Panc1 (cell line): ENCODE measurements around the gene SMURF1. TPM values are rescaled to one million over a fixed set of nuclear protein-coding genes. Genes with fewer than 3 reads are reported as not detected.

Source experiments
- ATAC-seq: fragments of 200-7000 bp; cut with Tn5 transposase; 2 replicates; pipeline ENCODE4 v1.9.1; 2020; ENCODE audit warnings: mild to moderate bottlenecking, moderate library complexity
- BruUV-seq: library from RNA; stranded (reverse); fragments of 400-500 nt; replicated peaks from 2 replicates; lab custom pipeline; 2021; lab: Mats Ljungman, UMichigan
- CTCF ChIA-PET: fragments of 300-600 bp; sonication (Branson Sonifier 250); formaldehyde crosslinking; loops from one replicate; lab custom pipeline; 2022; ENCODE audit warnings: antibody characterized with exemption; lab: Charles Lee
- POLR2A ChIA-PET: fragments of 300-600 bp; sonication (Branson Sonifier 250); formaldehyde crosslinking; loops from one replicate; lab custom pipeline; 2022; ENCODE audit warnings: antibody characterized with exemption; lab: Charles Lee
- DNase-seq: peaks from one replicate; pipeline ENCODE4 v3.0.0-alpha.2; 2010; ENCODE audit warnings: low read depth, low spot score
- H3K27ac ChIP-seq: 2 replicates; pipeline ENCODE4 v1.5.1; 2011; ENCODE audit warnings: mild to moderate bottlenecking, low read length, inconsistent platforms
- H3K27me3 ChIP-seq: fragments of 200-500 bp; sonication (Bioruptor generic); 2 replicates; pipeline ENCODE4 v1.6.0; 2014; ENCODE audit warnings: low read length, inconsistent platforms; ENCODE audit not compliant: control insufficient read depth, insufficient read depth
- H3K36me3 ChIP-seq: fragments of 200-500 bp; sonication (Bioruptor generic); 2 replicates; pipeline ENCODE4 v1.5.1; 2014; ENCODE audit warnings: inconsistent platforms, mild to moderate bottlenecking, low read length, moderate library complexity; ENCODE audit not compliant: control insufficient read depth, insufficient read depth
- H3K4me1 ChIP-seq: 2 replicates; pipeline ENCODE4 v1.5.1; 2011; ENCODE audit warnings: inconsistent platforms, mild to moderate bottlenecking, low read length, moderate library complexity; ENCODE audit not compliant: control insufficient read depth, insufficient read depth
- H3K4me3 ChIP-seq, 2 experiments: 2 replicates each; pipeline ENCODE4 v1.5.1; 2011 to 2012; ENCODE audit warnings: low read depth in 2 of 2, low read length in 2 of 2, mild to moderate bottlenecking in 2 of 2, inconsistent platforms in 1 of 2, moderate library complexity in 1 of 2
- H3K9me3 ChIP-seq: fragments of 200-500 bp; sonication (Bioruptor generic); 2 replicates; pipeline ENCODE4 v1.5.1; 2014; ENCODE audit warnings: low read depth, mild to moderate bottlenecking, inconsistent platforms, low read length, moderate library complexity; ENCODE audit not compliant: control insufficient read depth, insufficient read depth
- CTCF ChIP-seq: fragments of 450-650 bp; IDR thresholded peaks from 2 replicates; pipeline ENCODE4 v1.5.1; 2017; ENCODE audit warnings: mild to moderate bottlenecking
- POLR2AphosphoS5 ChIP-seq: IDR thresholded peaks from 2 replicates; pipeline ENCODE4 v1.6.1; 2012; ENCODE audit warnings: mild to moderate bottlenecking, low read depth, low read length, moderate library complexity
- REST ChIP-seq, 2 experiments: IDR thresholded peaks; 2 replicates each; pipeline ENCODE4 v1.6.1; 2011 to 2012; ENCODE audit warnings: low read depth in 2 of 2, control low read depth in 1 of 2, low read length in 1 of 2, mild to moderate bottlenecking in 1 of 2, moderate library complexity in 1 of 2; ENCODE audit not compliant: insufficient read depth in 1 of 2
- SIN3A ChIP-seq: IDR thresholded peaks from 2 replicates; pipeline ENCODE4 v1.6.1; 2012; ENCODE audit warnings: low read depth, mild to moderate bottlenecking, low read length, moderate library complexity, borderline replicate concordance; ENCODE audit not compliant: insufficient read depth
- TCF7L2 ChIP-seq: IDR thresholded peaks from 2 replicates; pipeline ENCODE4 v1.6.1; 2011; ENCODE audit warnings: mild to moderate bottlenecking, low read depth, low read length, inconsistent platforms
- in situ Hi-C: cut with HindIII; loops from 2 replicates; pipeline ENCODE4 v1.10.0; 2016; ENCODE audit warnings: low sequenced_read_pairs, low pct_unique_long_range_greater_than_20kb
- intact Hi-C: fragments of 100-400 bp; cut with micrococcal nuclease; formaldehyde crosslinking; loops from one replicate; pipeline ENCODE4 v1.10.0; 2022; ENCODE audit not compliant: unreplicated experiment
- total RNA-seq: library from RNA; stranded (reverse); gene quantifications from one replicate; pipeline ENCODE4 v1.2.1, GENCODE V29; 2021; ENCODE audit not compliant: unreplicated experiment

The SMURF1 gene
- total RNA-seq, 1 experiment from 2014 or later = 47.0 TPM

- Histone ChIP-seq H3K27me3 (no peaks in the 10 kb centered on the region), H3K36me3 (no peaks in the 10 kb centered on the region), H3K9me3 (no peaks in the 10 kb centered on the region), H3K4me1 (no peaks in the 10 kb centered on the region), H3K27ac (no peak overlapping the region), H3K4me3 (no peak overlapping the region)
- no TSS peak for BruUV-seq
- intact Hi-C loops (no loop called here), in situ Hi-C loops (no loop called here)
- no peak for DNase-seq
- ChIA-PET POLR2A (no interaction called here), CTCF (no interaction called here)
- TF ChIP-seq TCF7L2 (no peak), CTCF (no peak), POLR2AphosphoS5 (no peak), REST (IDR thresholded peaks at IDR 0.05; ENCODE audit: insufficient read depth in 1 of 2, low read depth in 2 of 2, low read length in 1 of 2) (no peak), SIN3A (no peak)
- ATAC-seq = no peak
These were observed 12.7 kb upstream of the SMURF1 start for GRCh38 chr7:99156649-99157048.

- no peak overlapping the region for H3K27ac ChIP-seq
- H3K4me3 ChIP-seq = no peak overlapping the region
- intact Hi-C loops (no loop called here), in situ Hi-C loops (no loop called here)
- H3K4me1 ChIP-seq = no peaks in the 10 kb centered on the region
- DNase-seq (no peak), ATAC-seq (no peak)
- POLR2A ChIA-PET = no interaction called here
- TF ChIP-seq CTCF (no peak), TCF7L2 (no peak), POLR2AphosphoS5 (no peak), REST (IDR thresholded peaks at IDR 0.05; ENCODE audit: insufficient read depth in 1 of 2, low read depth in 2 of 2, low read length in 1 of 2) (no peak), SIN3A (no peak)
- no peaks in the 10 kb centered on the region for H3K27me3 ChIP-seq
- BruUV-seq = no TSS peak
- no peaks in the 10 kb centered on the region for H3K9me3 ChIP-seq
- no peaks in the 10 kb centered on the region for H3K36me3 ChIP-seq
- CTCF ChIA-PET = no interaction called here
These were observed 11.3 kb upstream of the SMURF1 start for GRCh38 chr7:99155211-99155610.
